Central memory CD8-positive, alpha-beta T cell (primary cell): ENCODE measurements around the gene VGLL4.

Experiments used
- ATAC-seq: fragments of 150-1000 bp; cut with Tn5 transposase; replicated peaks from 2 replicates; pipeline ENCODE4 v1.10.0; 2022; ENCODE audit warnings: mild to moderate bottlenecking, moderate FRiP score, moderate number of reproducible peaks; ENCODE audit not compliant: poor library complexity, severe bottlenecking; ENCODE audit errors: extremely low read depth
- DNase-seq, 2 donors: peaks; one replicate each; pipeline ENCODE4 v3.0.0; 2021; ENCODE audit warnings: low spot score in 2 of 2
- H3K27ac Mint-ChIP-seq: one replicate; pipeline ENCODE4 v1.8.0; 2022; ENCODE audit warnings: low read depth, mild to moderate bottlenecking, moderate library complexity, mixed read lengths
- H3K27me3 Mint-ChIP-seq: one replicate; pipeline ENCODE4 v1.8.0; 2022; ENCODE audit warnings: mixed read lengths
- H3K36me3 Mint-ChIP-seq: one replicate; pipeline ENCODE4 v1.8.0; 2022; ENCODE audit warnings: mild to moderate bottlenecking, moderate library complexity, mixed read lengths; ENCODE audit not compliant: insufficient read depth
- H3K4me1 Mint-ChIP-seq: one replicate; pipeline ENCODE4 v1.8.0; 2022; ENCODE audit warnings: mixed read lengths
- H3K4me3 Mint-ChIP-seq: one replicate; pipeline ENCODE4 v1.8.0; 2022; ENCODE audit warnings: mild to moderate bottlenecking, moderate library complexity, mixed read lengths
- H3K9me3 Mint-ChIP-seq: one replicate; pipeline ENCODE4 v1.8.0; 2022; ENCODE audit warnings: mixed read lengths

VGLL4 gene

DNA sequence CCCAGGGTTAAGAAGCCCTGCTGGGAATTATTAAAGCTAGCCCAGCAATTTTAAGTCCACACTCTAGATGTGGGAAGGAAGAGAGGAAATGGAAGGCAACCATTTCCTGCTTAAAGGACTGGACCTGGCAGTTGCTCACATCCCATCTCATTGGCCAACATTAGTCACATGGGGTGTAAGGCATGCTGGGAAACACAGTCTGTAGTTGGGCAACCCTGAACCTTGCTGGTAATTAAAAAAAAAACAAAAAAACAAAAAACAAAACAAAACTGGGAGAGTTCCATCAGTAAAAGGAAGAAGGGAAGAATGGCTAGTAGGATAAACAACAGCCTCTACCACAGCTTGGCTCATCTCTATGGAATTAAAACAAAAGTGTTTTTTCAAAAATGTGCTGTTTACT, 136.0 kb downstream of the VGLL4 start:
- no peaks in the 10 kb centered on the region for H3K4me1 Mint-ChIP-seq

More for the DNA sequence above, 136.0 kb downstream of the VGLL4 start:
- Mint-ChIP-seq H3K4me3 (no peak overlapping the region), H3K27ac (no peak overlapping the region), H3K27me3 (no peaks in the 10 kb centered on the region), H3K36me3 (peaks cover 2% of the 10 kb centered on the region), H3K9me3 (no peaks in the 10 kb centered on the region)
- ATAC-seq, result no peak
- DNase-seq, result no peak
